ENCODE measurements around the gene PRKN. TPM values are rescaled to one million over a fixed set of nuclear protein-coding genes. Genes with fewer than 3 reads are reported as not detected.

The PRKN gene
- total and polyA plus RNA-seq, 2 donors: 3.5 to 6.5 TPM

DNA sequence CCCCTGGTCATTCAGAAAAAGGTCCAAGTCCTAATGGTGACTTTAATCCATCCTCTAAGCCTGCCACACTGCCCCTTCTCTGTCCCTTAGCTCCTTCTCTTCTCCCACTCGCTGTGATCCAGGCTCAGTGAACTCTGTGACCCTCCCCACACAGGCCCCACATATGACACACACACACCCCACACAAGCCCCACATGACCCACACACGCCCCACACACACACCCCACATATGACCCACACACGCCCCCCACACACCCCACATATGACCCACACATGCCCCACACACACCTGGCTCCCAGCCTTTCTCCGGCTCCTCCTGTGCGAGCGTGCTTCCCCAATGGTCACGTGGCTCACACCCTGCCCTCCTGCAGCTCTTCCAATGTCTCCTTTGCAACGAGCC, 925.3 kb downstream of the PRKN start:
- no peak overlapping the region for H3K27ac ChIP-seq (ENCODE audit: low read depth)
- 93% methylated on average over 8 of the region's 8 CpGs for WGBS
- no peaks in the 10 kb centered on the region for H3K36me3 ChIP-seq (ENCODE audit: insufficient read depth)
- H3K4me1 ChIP-seq (ENCODE audit: insufficient read depth): no peaks in the 10 kb centered on the region
- no peak for DNase-seq (ENCODE audit: extremely low spot score)
- no peak overlapping the region for H3K4me3 ChIP-seq (ENCODE audit: low read depth, low read length)

DNA sequence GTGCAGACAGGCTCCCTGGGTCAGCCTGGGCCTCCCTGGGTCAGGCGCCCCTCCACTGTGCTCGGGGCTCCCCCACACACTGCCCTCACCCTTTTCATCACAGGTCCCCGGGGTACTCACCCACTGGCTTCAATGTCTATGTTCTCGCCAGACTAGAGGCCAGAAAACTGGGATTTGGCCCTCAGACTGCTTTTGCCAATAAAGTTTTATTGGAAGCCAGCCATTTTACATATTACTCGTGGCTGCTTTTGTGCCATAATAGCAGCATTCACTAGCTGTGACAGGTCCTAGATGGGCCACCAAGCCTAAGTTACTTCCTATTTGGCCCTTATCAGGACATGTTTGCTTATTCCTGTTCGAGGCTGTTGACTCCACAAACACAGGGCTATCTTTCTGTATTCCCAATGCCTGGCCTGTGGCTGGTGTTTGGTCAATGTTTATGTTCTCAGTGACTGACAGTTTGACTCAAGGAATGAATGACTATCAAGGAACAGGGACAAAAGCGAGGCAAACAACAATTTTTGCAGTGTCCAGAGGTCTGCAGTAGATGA, 928.6 kb downstream of the PRKN start:
- DNase-seq (ENCODE audit: extremely low spot score): no peak
- H3K36me3 ChIP-seq (ENCODE audit: insufficient read depth): no peaks in the 10 kb centered on the region
- no peak overlapping the region for H3K27ac ChIP-seq (ENCODE audit: low read depth)
- H3K4me1 ChIP-seq (ENCODE audit: insufficient read depth): no peaks in the 10 kb centered on the region
- WGBS: 82% methylated on average over 7 of the region's 7 CpGs
- H3K4me3 ChIP-seq (ENCODE audit: low read depth, low read length): no peak overlapping the region

DNA sequence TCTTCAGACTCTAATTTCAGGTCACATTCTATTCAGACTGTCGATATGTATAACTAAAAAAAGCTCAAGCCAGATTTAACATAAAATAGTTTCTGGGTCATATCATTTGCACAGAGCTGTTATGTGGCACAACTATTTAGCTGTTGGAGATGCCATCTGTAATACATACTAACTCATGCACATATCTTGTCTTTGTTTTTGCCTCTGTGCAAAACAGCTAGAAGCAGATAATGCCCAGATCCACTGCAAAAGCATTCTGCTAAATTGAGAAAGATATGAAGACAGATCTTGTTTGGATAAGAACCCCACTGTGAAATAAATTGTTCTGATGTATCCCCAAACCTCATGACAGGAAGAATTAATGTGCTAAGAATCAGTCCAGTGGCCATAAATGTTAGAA, 930.9 kb downstream of the PRKN start:
- Histone ChIP-seq H3K4me3 (ENCODE audit: low read depth, low read length) (no peak overlapping the region), H3K4me1 (ENCODE audit: insufficient read depth) (no peaks in the 10 kb centered on the region), H3K27ac (ENCODE audit: low read depth) (no peak overlapping the region)

DNA sequence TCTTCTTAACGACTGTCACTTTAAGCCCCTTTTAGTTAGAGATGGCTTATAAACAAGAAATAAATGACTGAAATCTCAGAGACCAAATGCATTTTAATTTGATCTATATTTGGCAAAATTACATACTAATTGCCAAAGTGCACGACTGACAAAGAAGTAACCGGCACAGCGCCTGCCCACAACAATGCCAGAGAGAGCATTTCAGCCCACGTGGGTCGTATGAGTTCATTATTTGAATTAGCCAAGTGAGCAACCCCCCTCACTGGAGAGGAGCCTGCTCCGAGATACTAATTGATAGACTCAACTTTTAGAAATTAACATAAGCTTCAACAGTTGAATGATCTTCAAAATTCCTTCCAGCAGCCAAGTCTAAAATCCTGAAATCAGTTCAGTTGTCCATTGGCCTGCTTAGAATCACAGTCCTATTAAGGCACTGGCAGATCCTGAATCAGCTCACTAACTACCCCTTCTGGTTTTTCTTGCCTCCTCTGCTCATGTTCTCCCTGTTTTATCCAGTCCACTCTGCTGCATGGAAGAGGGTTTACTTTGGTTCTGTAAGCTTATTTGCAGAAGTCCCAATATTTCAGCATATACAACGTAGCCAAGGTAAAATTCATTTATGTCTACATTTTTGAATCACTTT, 934.6 kb downstream of the PRKN start:
- Histone ChIP-seq H3K36me3 (ENCODE audit: insufficient read depth) (no peaks in the 10 kb centered on the region), H3K27ac (ENCODE audit: low read depth) (no peak overlapping the region), H3K4me3 (ENCODE audit: low read depth, low read length) (no peak overlapping the region), H3K4me1 (ENCODE audit: insufficient read depth) (no peaks in the 10 kb centered on the region)
- no peak for DNase-seq (ENCODE audit: extremely low spot score)
- 84% methylated on average over 8 of the region's 8 CpGs for WGBS

More for the DNA sequence above, 930.9 kb downstream of the PRKN start:
- DNase-seq (ENCODE audit: extremely low spot score): no peak
- H3K36me3 ChIP-seq (ENCODE audit: insufficient read depth): no peaks in the 10 kb centered on the region
- 27% methylated on average over 1 of the region's 1 CpG for WGBS

DNA sequence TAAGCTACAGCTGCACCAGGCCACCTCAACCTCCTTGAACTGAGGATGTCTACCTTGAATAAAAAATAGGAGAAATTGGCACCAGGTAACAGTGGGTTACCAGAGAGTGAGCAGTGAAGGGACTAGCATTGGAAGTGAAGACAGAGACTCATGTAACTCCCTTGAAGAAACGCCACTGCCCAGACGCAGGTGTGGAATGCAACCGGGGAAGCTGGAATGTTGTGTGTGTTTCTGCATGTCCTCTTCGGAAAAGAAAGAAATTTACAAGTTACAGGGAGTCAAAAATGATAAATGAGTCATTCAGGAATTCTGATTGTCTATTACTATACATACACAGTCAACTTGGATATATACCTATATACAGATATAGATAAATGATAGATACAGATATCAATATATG, 939.0 kb downstream of the PRKN start:
- no peak for DNase-seq (ENCODE audit: extremely low spot score)
- no peaks in the 10 kb centered on the region for H3K36me3 ChIP-seq (ENCODE audit: insufficient read depth)
- H3K27ac ChIP-seq (ENCODE audit: low read depth): no peak overlapping the region
- no peaks in the 10 kb centered on the region for H3K4me1 ChIP-seq (ENCODE audit: insufficient read depth)
- H3K4me3 ChIP-seq (ENCODE audit: low read depth, low read length): no peak overlapping the region
- 80% methylated on average over 4 of the region's 4 CpGs for WGBS

DNA sequence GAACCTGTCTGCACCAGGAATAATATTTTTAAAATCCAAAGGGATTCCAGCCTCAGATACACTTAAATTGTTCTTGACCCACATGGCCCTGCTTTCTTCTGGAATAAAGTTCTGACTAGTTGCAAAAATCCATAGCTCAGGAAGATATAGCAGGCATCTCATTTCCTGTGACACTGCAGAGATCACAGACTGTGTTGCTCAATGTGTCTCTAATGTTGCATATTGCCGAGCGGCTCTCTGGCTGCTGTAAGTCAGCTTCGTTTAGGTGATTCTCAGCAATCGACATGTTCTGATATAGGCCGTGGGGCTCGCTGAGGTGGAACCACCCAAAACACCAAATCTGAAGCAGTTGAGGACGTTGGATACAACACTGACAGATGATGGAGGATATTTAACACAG, 955.4 kb downstream of the PRKN start:
- Histone ChIP-seq H3K27ac (ENCODE audit: low read depth) (no peak overlapping the region), H3K4me1 (ENCODE audit: insufficient read depth) (no peaks in the 10 kb centered on the region), H3K36me3 (ENCODE audit: insufficient read depth) (no peaks in the 10 kb centered on the region), H3K4me3 (ENCODE audit: low read depth, low read length) (no peak overlapping the region)
- DNase-seq (ENCODE audit: extremely low spot score): no peak
- 90% methylated on average over 7 of the region's 7 CpGs for WGBS

DNA sequence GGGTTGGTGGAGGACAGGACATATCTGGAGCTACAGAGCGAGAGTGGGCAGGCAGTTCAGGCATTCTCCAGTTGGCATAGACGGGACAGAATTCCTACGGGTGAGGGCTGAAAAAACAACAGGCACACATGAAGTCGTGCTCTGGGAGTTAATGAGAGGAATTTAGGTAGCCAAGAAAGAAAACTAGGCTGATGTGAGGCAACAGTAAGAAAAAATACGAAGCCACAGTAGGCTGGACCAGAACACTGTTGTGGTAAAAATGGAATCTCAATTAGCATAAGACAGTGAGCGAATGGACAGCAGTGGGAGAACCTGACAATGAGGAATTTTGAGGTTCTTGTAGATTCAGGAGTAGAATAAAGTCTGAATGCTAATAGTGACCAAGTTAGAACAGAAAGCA, 965.6 kb downstream of the PRKN start:
- Histone ChIP-seq H3K27ac (ENCODE audit: low read depth) (no peak overlapping the region), H3K4me1 (ENCODE audit: insufficient read depth) (no peaks in the 10 kb centered on the region), H3K4me3 (ENCODE audit: low read depth, low read length) (no peak overlapping the region), H3K36me3 (ENCODE audit: insufficient read depth) (no peaks in the 10 kb centered on the region)
- DNase-seq (ENCODE audit: extremely low spot score): no peak
- whole genome bisulfite sequencing: 87% methylated on average over 6 of the region's 6 CpGs

DNA sequence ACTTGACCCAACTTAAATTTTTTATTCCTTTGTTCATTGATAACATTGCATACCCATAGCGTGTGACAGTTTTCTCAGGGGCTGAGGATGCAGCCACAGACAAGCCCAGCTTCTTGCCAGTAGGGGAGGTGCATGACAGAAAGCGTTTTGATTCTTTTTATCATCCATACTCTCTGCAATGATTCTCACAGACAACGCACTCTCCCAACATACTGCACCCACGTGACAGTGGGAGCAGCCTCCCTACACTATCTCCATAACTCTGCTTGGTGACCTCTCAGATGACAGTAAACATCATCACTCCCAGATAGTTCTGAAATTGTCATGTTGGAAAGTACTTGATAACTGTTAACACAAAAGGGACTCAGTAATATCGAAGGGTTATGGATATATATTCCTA, 972.5 kb downstream of the PRKN start:
- no peak overlapping the region for H3K4me3 ChIP-seq (ENCODE audit: low read depth, low read length)
- H3K36me3 ChIP-seq (ENCODE audit: insufficient read depth): no peaks in the 10 kb centered on the region
- no peak for DNase-seq (ENCODE audit: extremely low spot score)
- no peaks in the 10 kb centered on the region for H3K4me1 ChIP-seq (ENCODE audit: insufficient read depth)
- no peak overlapping the region for H3K27ac ChIP-seq (ENCODE audit: low read depth)
- 69% methylated on average over 5 of the region's 5 CpGs for WGBS

DNA sequence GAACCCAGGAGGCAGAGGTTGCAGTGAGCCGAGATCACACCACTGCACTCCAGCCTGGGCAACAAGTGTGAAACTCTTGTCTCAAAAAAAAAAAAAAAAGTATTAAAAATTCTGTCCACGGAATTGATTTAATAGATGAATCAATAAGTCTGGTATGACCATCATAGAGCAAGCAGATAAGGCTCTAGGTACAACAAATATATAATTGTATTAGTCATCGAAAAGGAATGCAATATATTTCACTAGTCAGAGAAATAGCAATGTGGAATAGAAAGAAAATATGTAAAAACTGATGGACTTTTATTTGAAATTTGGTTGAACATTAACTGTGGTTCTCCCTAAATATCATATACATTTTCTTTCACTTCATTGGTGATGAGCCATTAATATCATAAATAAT, 976.9 kb downstream of the PRKN start:
- no peak for DNase-seq (ENCODE audit: extremely low spot score)
- Histone ChIP-seq H3K4me3 (ENCODE audit: low read depth, low read length) (no peak overlapping the region), H3K27ac (ENCODE audit: low read depth) (no peak overlapping the region), H3K4me1 (ENCODE audit: insufficient read depth) (no peaks in the 10 kb centered on the region), H3K36me3 (ENCODE audit: insufficient read depth) (no peaks in the 10 kb centered on the region)
- WGBS: 90% methylated on average over 3 of the region's 3 CpGs

DNA sequence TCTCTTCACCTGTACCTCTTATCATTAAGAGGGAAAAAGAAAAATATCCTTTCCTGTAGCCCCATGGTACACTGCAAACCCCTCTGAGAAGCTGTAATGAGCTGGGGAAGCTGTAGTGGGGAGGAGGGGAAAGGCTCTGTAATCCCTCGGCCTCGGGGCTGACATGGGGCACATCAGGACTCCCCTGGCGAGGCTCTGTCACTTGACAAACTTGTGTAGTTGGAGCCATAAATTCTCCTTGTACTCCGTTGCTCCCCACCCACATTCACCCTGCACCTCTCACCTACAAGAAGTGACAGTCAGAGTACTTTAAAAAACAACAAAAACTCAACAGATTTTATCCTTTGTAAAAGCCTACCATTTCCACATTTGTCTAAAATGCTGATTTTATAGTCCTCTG, 978.0 kb downstream of the PRKN start:
- 56% methylated on average over 4 of the region's 4 CpGs for WGBS
- Histone ChIP-seq H3K4me3 (ENCODE audit: low read depth, low read length) (no peak overlapping the region), H3K36me3 (ENCODE audit: insufficient read depth) (no peaks in the 10 kb centered on the region), H3K4me1 (ENCODE audit: insufficient read depth) (no peaks in the 10 kb centered on the region), H3K27ac (ENCODE audit: low read depth) (no peak overlapping the region)
- no peak for DNase-seq (ENCODE audit: extremely low spot score)

DNA sequence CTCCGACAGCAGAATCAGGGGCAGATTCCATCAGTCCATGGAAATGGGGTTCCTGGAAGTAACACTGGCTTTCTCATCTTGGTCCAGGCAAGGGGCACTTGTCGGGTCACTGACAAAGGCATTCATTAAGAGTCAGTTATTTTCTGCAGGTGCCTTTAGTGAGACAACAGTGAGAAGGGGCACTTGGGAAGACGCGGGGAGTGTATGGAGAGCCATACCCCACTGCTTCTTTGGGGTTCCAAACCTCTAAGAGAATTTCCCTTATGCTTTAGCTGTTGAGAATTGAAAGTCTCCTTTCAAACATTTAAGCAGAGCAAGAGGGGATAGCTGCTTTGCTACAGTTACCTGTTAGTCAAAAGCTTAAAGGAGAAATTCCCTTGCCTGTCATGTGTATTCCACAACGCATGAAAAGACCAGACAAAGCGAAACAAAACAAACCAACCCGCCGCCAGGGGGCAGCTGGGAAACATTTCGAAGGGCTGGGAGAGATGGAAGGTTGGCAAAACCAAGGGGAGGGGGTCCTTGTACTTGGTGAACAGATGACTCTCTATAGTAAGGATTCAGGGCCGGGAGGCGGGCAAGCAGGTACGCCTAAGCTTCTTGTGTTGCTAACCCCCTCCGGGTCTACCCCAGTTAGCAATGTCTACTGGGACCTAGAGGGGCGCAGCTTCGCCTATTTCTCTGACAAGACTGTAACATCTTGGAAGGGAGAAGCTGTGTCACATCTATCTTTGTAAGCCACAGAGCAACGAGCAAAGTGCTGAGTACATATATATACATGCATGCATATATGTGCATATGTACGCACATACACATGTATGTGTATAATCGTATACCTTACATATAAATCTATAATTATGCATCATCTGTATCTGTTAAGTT, 978.8 kb downstream of the PRKN start:
- WGBS: 61% methylated on average over 18 of the region's 18 CpGs
- no peaks in the 10 kb centered on the region for H3K4me1 ChIP-seq (ENCODE audit: insufficient read depth)
- no peak overlapping the region for H3K4me3 ChIP-seq (ENCODE audit: low read depth, low read length)
- DNase-seq (ENCODE audit: extremely low spot score): peak; percentile 17
- no peaks in the 10 kb centered on the region for H3K36me3 ChIP-seq (ENCODE audit: insufficient read depth)
- H3K27ac ChIP-seq (ENCODE audit: low read depth): no peak overlapping the region

DNA sequence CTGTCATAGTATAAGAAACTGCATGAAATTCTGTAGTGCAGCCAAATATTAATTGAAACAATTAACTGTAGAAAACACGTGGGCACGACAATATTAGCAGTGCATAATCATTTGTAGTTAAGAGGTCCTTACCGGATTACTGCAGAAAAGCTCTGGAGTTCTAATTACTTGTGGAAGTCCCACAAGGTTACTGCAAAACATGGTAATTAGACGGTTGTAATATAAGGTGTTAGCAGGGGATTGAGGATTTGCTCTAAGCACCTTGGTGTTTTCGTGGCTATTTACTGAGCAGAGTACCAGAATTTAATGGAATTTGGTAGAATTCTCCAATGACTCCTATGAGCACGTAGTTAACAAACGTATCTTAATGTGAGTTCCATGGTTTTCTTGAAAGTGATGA, 980.1 kb downstream of the PRKN start:
- Histone ChIP-seq H3K4me3 (ENCODE audit: low read depth, low read length) (no peak overlapping the region), H3K36me3 (ENCODE audit: insufficient read depth) (no peaks in the 10 kb centered on the region), H3K4me1 (ENCODE audit: insufficient read depth) (no peaks in the 10 kb centered on the region), H3K27ac (ENCODE audit: low read depth) (no peak overlapping the region)
- 83% methylated on average over 7 of the region's 7 CpGs for WGBS
- DNase-seq (ENCODE audit: extremely low spot score): no peak

DNA sequence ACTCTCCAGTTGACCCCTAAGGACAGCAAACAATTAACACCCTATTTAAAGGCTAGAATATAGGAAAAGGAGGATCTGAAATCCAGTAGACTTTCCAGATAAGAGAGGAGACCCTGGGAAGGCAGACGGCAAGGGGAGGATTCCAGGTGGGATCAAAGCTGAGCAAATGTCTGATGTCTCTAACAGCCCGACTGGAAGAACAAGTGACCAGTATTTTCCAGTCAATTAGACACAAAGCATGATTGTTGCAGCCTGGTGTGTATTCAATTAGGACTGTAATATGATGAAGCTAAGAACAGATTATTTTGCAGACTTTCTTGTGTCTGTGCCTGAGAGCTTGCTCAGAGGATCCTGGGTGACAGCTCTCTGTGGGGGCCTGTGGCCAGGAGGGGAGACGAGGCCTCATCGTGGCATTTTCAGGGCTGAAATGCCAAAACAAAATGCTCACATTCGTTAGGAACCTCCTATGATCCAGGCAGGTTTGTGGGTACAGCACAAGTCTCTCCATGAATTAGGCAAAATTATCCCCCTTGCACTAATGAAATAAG, 981.9 kb downstream of the PRKN start:
- whole genome bisulfite sequencing: 69% methylated on average over 5 of the region's 5 CpGs
- Histone ChIP-seq H3K4me3 (ENCODE audit: low read depth, low read length) (no peak overlapping the region), H3K36me3 (ENCODE audit: insufficient read depth) (no peaks in the 10 kb centered on the region), H3K4me1 (ENCODE audit: insufficient read depth) (no peaks in the 10 kb centered on the region), H3K27ac (ENCODE audit: low read depth) (no peak overlapping the region)
- no peak for DNase-seq (ENCODE audit: extremely low spot score)

DNA sequence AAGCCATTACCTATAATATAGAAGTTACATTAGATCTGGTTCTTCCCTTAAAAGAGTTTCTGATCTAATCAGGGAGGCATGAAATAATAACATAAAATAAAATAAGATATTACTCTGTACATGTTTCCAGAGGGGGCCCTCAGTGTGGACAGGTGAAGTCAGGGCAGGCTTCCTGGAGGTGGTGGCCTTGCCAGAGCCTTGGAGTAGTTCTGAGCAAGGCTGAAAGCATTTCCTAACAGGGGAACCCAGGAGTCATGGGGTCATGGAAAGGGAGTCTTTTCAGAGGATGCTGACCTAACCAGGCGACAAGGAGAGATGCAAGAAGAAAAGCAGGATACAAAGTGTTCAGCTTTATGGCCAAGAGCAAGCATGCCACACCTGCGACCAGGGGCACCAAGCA, 982.4 kb downstream of the PRKN start:
- Histone ChIP-seq H3K27ac (ENCODE audit: low read depth) (no peak overlapping the region), H3K4me3 (ENCODE audit: low read depth, low read length) (no peak overlapping the region), H3K4me1 (ENCODE audit: insufficient read depth) (no peaks in the 10 kb centered on the region), H3K36me3 (ENCODE audit: insufficient read depth) (no peaks in the 10 kb centered on the region)
- WGBS: 76% methylated on average over 2 of the region's 2 CpGs
- DNase-seq (ENCODE audit: extremely low spot score): no peak
